GM21786 (cell line): ENCODE measurements around the gene KPNA4.
"Not testable (repeated sequence)": the region's sequence is repeated elsewhere in the genome, so short reads cannot be mapped to it uniquely, and the experiment has no call there.

Experiments
- ATAC-seq: cut with Tn5 transposase; IDR thresholded peaks from one replicate; pipeline ENCODE4 v1.9.1; 2021; ENCODE audit not compliant: unreplicated experiment

The KPNA4 gene

DNA sequence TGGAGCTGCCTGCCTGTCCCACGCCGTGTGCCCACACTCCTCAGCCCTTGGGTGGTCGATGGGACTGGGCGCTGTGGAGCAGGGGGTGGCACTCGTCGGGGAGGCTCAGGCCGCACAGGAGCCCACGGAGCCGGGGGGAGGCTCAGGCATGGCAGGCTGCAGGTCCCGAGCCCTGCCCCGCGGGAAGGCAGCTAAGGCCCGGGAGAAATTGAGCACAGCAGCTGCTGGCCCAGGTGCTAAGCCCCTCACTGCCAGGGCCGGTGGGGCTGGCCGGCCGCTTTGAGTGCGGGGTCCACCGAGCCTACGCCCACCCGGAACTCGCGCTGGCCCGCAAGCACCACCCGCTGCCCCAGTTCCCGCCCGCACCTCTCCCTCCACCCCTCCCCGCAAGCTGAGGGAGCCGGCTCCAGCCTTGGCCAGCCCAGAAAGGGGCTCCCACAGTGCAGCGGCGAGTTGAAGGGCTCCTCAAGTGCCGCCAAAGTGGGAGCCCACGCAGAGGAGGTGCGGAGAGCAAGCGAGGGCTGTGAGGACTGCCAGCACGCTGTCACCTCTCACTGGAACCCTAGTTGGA is 8.7 kb upstream of the KPNA4 start:
- not testable (repeated sequence) for ATAC-seq

DNA sequence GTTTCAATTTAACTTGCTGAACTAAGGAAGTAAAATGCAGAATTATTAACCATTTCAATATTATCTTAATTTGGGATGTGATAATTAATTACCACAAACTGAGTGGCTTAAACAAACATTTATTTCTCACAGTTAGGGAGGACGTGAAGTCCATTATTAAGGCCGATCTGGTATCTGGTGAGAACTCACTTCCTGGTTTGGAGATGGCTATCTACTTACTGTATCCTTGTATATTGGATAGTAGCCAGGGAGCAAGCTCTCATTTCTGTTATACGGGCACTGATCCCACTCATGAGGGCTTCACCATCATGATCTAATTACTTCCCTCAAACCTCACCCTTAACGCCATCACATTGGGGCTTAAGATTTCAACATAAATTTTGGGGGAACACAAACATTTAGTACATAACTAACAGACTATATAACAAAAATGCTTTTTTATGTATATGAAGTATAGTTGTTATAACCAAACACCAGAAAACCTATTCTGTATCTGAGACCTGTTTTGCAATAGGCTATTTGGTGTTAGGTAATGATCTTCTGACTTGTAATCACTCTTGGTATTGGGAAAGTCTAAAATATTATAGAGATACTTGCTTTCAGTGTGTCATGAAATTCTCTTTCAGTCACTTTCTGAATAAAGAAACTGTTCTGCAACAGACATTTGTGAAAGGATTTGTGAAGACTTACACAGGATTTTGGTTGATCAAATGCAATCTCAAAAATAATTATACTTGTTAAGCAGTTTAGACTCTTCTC is 4.7 kb upstream of the KPNA4 start:
- no peak for ATAC-seq

DNA sequence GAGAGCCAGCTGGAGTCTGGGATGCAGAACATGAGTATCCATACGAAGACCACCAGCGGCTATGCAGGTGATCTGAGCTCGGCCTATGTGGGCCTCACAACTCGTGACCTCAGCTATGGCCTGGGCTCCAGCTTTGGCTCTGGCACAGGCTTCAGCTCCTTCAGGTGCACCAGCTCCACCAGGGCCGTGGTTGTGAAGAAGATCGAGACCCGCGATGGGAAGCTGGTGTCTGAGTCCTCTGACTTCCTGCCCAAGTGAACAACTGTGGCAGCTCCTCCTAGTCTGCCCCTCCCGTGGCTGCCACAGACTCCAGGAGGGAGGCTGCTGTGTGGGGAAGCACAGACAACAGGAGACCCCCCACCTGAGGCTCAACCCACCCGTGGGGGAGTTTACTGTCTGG is 3.6 kb upstream of the KPNA4 start:
- no peak for ATAC-seq

DNA sequence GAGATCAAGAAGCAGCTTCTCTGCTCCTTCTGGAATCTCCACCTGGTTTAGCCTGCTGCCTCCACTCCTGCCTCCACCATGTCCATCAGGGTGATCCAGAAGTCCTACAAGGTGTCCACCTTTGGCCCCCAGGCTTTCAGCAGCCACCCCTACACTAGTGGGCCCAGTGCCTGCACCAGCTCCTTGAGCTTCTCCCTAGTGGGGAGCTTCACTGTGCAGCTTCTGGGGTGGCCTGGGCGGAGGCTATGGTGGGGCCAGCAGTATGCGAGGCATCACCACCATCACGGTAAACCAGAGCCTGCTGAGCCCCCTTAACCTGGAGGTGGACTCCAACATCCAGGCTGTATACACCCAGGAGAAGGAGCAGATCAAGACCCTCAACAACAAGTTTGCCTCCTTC is 2.4 kb upstream of the KPNA4 start:
- ATAC-seq, result no peak

DNA sequence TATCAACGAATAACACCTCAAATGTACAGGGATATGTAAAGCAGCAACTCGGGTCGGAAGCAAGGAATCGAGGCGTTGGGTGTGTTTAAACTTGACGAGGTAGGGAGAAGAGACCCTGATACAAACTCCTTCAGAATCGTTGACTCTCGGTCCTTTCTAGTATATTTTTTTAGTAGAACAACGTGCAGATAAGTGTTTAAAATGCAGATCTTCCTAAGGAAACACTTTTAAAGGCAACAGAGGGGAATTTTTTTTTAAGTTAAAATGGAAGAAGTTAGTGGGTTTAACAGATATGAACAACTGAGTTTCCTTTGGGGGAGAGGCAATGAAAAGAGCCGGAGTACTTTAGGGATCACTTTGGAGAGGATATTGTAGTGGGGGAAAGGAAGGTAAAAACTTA is 1.1 kb upstream of the KPNA4 start:
- no peak for ATAC-seq

DNA sequence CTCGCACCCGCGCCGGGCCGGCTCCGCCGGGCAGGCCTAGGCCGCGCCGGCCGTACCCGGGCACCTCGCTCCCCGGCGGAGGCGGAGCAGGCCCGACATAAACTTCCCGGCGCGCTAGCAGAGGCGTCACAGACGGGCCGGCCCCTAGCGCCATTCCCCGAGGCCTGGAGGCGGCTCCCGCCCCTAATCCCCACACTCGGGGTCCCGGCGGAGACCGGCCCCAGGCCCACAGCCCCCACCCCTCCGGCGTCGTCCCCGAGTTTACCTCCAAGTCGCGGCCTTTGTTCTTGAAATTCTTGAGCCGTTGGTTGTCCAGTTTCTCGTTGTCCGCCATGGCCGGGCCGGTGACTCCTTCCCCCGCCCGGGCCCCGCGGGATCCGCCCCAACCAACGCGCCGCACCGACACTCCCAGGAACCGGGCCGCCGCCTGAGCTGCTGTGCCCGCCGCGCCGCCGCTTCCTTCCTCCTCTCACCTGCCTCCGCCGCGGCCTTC is 376 bp downstream of the KPNA4 start:
- peak; percentile 36 for ATAC-seq

DNA sequence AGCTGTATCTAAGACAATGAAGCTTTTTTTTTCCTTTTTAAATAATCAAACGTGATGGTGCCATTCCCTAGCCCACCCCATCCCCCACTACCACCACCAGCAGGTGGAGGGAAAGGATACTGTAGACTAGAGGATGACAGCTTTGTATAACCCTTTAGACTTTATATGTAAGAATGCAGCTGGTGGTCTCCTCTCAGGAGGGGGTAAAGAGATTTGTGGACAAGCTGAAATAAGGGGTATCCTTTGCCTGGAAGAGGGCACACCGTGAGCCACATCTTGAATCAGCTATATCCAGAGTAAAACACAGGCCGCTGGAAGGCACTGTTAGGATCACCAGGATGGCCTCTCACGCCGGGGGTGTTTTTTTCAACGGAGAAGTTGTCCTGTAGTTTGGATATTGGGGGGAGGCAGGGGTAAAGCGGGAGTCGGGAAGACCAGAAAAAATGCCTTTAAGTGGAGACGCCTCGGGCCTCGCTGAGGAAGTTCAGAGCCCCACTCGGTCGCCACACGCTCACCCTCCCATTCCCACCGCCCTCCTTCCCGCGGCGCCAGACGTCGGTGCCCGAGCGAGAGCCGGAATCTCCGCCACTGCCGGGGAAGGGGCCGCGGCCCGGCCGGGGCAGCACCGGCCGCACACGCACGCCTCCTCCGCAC is 986 bp downstream of the KPNA4 start:
- ATAC-seq, result no peak

DNA sequence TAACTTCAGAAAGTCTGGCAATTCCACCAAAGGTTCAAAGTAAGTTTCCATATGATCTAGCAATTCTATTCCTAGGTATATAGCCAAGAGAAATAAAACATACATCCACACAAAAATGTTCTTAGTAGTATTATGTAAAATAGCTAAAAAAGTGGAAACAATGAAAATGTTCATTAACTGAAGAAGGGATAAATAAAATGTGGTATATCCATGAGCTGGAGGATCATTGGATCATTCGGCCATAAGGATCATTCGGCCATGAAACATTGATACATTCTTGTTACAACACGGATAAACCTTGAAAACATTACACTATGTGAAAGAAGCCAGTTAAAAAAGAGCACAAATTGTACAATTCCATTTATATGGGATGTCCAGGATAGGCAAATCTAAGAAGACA is 2.4 kb downstream of the KPNA4 start:
- no peak for ATAC-seq

DNA sequence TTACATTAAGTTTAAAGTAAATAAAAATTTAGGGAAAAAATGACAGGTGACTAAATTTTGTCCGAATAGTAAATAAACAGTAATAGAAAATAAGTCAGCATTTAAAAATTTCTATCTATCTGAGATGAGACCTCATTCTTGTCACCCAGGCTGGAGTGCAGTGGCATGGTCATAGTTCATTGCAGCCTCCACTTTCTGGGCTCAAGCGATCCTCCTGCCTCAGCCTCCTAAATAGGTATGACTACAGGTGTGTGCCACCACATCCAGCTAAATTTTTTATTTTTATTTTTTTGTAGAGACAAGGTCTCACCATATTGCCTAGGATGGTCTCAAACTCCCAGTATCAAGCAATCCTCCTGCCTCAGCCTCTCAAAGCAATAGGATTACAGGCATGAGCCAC is 7.8 kb downstream of the KPNA4 start:
- ATAC-seq, result no peak

DNA sequence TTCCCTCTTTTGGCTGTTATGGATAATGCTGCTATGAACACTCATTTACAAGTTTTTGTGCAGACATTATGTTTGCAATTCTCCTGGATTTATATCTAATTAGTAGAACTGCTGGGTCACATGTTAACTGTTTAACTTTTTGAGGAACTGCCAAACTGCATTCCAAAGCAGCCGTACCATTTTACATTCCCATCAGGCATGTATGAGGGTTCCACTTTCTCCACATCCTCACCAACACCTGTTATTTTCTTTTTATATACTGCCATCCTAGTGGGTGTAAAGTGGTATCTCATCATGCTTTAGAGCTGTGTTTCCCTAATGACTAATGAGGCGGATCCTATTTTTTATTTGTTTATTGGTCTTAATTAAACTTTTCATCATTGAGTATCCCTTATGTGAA is 9.2 kb downstream of the KPNA4 start:
- ATAC-seq, result no peak

DNA sequence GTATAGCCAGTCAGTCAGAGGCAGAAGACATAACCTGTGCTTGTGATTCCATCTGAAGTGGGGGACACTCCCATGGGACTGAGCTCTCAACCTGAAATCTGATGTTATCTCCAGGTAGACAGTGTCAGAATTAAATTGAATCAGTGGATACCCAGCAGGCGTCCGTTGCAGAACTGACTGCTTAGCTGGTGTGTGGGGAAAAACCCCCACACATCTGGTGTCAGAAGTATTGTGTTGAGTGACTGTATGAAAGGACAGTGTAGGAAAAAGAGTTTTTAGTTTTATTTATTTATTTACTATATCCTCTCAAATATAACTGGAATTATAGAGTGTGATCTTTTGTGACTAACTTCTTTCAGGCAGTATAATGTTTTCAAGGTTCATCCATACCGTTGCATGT is 10.4 kb downstream of the KPNA4 start:
- ATAC-seq, result no peak

DNA sequence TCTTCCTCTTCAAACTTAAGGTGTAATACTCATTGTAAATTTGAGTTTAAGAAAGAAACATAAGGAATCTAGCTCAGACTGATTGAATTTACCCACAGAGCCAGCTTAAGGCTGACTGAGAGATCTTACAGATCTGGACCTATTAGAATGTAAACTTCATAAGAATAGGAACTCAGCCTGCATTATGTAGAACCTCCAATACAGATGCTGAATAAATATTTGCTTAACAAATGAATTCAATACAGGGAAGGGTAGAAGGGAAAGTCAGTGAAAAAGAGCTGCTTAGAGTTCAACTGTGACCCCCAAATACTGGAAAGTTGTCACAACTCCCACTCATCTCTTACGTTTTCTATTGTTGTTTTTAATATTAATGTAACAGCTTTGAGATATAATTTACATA is 11.5 kb downstream of the KPNA4 start:
- ATAC-seq, result no peak

DNA sequence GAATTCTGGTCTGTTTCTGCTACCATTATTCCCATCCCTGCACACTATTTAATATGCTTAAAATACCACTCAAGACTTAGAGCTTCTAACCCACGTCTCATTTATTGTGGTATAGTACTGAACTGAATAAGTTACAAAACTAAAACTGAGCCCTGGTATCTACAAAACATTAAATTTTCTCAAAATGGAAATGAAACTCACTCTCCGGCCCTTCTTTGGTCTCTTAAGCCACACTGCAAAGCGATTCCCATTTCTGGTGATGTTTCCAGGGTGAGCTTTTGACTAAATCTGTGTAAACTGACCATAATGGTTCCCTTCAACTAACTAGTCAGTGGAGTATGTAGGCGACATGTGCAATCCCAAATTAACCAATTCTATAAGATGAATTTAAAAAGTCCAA is 18.6 kb downstream of the KPNA4 start:
- ATAC-seq, result peak; percentile 54

DNA sequence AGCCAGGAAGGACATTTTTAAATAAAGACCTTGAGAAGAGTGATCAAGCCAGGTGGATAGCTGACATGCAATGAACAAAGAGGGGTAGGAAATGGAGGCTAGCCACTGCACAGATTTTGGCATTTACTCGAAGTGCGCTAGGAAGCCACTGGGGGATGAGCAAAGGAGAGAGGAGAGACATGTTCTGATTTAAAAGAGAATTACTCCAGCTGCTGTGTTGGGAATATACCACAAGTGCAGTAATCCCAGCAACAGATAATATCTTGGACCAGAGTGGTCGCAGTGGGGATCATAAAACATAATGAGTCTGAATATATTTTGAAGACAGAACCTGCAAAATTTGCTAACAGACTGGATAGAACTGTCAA is 19.9 kb downstream of the KPNA4 start:
- ATAC-seq, result no peak

DNA sequence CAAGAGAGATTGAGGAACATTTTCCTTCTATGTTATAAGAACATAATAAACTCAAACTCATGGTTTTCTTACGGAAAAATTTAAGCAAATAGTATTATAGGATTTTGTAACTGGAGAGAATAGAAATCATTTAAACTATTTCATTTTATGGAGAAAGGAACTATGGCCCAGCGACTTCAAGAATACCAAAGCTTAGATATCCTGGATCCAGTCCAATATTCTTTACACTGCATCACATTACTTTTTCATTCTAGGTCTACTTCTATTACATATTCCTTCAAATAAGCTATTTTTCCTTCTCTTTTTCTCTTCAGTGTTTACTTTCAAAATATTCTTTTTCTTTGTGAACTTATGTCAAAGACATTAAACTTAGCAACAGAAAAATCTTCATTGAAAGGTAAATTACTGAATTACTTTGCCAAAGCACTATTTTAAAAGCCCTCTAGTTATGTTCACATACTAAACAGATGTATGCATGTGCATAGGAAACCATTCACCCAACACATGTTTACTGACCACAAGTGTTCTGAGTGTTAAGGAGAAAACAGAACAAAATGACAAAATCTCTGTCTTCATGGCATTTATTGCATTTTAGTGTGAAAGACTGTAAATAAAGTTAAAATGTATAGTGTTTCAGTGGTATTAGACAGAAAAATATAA is 20.4 kb downstream of the KPNA4 start:
- no peak for ATAC-seq

DNA sequence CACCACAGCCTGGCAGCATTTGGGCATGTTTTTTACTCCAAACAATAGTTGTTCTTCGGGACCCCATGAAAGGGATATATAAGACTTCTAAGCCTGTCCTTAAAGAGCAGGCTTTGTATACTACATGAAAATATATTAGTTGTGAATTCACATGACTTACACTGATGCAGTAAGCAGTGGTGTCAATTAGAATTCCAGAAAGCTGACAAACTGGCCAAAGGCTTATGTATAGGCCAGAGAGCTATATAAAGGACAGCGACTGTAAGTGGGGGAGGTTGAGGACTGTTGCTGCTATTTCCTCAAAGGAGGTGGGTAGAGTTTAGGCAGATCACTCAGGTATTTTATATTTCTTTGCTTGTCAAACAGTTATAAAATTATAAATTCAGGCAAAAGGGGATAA is 24.8 kb downstream of the KPNA4 start:
- no peak for ATAC-seq

DNA sequence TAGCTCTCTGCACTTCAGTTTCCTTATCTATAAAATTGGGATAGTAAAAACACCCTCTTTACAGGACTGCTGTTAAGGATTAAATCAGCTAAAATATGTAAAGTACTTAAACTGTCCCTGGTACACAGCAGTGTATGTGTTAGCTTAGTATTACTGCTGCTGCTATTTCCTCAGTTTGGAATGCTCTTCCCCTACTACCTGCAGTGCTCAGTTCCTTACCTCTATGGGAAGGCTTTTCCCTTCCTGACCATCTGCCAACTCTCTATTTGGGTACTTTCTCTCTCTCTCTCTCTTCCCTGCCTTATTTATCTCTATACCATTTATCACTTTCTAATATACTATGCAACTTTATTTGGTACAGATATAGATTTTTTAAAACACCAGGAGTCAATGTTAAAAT is 26.5 kb downstream of the KPNA4 start:
- ATAC-seq, result no peak

DNA sequence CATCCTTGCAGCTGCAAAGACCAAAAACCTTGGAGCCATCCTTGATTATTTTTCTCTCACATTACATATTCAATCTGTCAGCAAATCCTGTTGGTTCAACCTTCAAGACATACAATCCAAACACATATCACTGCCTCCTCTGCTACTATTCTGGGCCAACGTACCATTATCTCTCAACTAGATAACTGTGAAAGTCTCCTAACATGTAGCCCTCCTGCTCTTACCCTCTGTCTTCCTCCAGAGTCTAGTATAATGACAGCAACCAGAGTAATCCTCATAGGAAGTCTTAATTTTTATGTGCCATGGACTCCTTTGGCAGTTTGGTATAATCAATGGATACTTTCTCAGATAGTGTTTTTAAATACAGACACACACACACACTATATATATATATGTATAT is 27.6 kb downstream of the KPNA4 start:
- no peak for ATAC-seq

DNA sequence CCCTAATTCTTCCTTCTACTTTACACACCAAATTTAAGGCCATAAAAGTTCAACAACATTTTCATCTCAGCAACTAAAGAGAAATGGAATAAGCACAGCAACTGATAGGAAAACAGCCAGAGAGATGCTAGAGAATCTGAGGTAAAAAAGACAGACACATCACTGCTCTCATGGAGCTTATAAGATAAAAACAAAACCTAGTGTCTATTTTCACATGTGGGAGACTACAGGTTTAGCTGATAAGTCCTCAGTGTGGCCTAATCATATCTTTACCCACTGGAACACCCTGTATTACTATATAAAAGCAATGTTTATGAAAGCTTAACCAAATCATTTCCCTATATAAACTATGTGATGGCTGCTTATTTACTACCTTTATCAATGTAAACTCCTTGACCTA is 33.0 kb downstream of the KPNA4 start:
- ATAC-seq, result no peak

DNA sequence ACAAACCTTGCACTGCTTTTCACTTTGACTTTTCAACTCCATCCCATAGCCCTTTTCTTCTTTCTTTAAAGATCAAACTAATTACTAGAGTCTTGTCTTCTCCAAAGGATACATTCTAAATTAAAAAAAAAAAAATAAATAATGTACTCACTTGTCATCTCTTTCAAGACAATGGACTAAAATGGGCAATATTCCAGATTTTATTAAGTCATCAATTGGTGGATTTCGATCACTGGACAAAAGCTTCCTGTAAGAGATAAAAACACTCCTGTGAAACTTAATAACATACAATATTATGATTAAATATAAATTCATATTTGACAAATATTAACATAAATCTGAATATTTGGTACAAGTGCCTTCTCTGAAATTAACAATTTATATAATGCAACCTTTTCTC is 34.1 kb downstream of the KPNA4 start:
- ATAC-seq, result no peak

DNA sequence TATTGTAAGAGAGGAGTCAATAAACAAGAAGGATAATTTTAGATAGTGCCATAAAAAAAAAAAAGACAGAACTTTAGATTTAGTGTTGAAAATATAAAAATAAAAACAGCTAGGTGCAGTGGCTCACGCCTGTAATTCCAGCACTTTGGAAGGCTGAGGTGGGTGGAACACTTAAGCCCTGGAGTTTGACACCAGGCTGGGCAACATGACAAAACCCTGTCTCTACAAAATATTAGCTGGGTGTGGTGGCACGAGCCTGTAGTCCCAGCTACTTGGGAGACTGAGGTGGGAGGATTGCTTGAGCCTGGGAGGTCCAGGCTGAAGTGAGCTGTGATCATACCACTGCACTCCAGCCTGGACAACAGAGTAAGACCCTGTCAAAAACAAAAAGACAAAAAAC is 49.0 kb downstream of the KPNA4 start:
- ATAC-seq, result not testable (repeated sequence)

DNA sequence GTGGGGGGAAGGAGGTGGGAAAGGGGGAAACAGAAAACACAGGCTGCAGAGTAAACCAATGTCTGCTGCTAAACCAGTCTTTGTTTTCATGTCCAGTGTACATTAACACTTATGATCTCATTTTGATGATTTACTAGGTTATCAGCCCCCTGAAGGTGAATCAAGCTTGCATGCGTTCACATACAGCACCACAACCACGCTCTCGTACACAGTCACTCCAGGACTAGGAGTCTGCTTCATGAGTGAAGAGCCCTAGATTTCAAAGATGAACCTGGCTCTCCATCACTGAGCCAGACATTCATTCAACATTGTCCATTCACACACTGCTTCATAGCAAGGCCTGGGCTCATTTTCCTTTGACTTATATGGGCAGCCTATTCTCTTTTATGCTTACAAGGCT is 64.0 kb downstream of the KPNA4 start:
- no peak for ATAC-seq
